ENCODE results near the gene PARP3. TPM values are rescaled to one million over a fixed set of nuclear protein-coding genes. Genes with fewer than 3 reads are reported as not detected.
"Not testable (repeated sequence)": the region's sequence is repeated elsewhere in the genome, so short reads cannot be mapped to it uniquely, and the experiment has no call there.

The PARP3 gene
- 12.4 and 13.4 TPM in 2 replicates for total RNA-seq
- long read RNA-seq, transcript PARP3-201 (11 exons, 2,336 nt): major isoform, 7 of 18 reads
- long read RNA-seq, partial matches to known transcripts: 6 of 18 reads
- long read RNA-seq, other reads (novel, unspliced or antisense): 2 of 18 reads

DNA sequence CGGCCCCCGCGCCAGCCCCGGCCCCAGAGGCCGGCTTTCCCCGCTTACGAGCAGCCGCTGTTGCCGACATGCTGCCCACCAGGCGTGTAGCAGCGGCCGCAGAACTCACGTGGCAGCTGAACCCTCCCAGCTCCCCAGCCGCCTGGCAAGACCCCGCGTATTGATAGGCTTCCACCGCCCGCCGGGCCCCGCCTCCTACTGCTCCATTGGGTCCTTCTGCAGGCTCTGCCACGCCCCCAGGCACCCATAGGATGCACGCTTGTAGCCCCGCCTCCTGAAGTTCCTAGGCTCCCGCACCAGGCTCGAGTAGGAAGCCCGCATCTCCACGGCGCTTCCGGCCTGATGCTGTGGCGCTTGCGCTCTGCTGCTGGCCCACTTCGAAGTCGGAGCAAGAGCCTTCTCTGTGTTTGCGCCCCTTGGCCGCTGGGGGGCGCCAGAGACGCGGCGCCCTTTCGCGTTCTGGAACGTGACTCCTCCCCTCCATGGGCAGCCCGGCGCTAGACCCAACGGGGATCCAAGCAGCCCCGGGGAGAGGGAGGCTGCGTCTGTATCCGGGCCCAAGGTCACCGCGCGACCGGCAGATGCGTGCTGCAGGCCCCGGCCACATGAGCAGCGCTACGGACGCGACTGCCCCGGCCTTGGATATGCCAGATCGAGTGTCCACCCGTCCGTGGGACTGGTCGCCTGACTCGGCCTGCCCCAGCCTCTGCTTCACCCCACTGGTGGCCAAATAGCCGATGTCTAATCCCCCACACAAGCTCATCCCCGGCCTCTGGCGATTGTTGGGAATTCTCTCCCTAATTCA is at the start of gene PARP3, which contains the start of gene RRP9:
Gene PARP3, plus strand, starts transcription at position 566 of the 805 bp plus-strand sequence. CDS start 993 bp downstream, outside the sequence.
Gene RRP9, minus strand, starts transcription at position 107 of the 805 bp plus-strand sequence. Its CDS starts 37 bp downstream, at position 70.
- peak; percentile 100 for DNase-seq (ENCODE audit: extremely low spot score, unreplicated experiment)
- H3K9me3 Mint-ChIP-seq (ENCODE audit: unreplicated experiment): no peaks in the 10 kb centered on the region
- H3K4me1 Mint-ChIP-seq (ENCODE audit: unreplicated experiment): peaks cover 26% of the 10 kb centered on the region
- H3K27me3 Mint-ChIP-seq (ENCODE audit: unreplicated experiment): no peaks in the 10 kb centered on the region
- H3K27ac Mint-ChIP-seq (ENCODE audit: unreplicated experiment): peak within 1 kb of the TSS; percentile 89
- peaks cover 12% of the 10 kb centered on the region for H3K36me3 Mint-ChIP-seq (ENCODE audit: unreplicated experiment)
- TF ChIP-seq, protein P1, sequence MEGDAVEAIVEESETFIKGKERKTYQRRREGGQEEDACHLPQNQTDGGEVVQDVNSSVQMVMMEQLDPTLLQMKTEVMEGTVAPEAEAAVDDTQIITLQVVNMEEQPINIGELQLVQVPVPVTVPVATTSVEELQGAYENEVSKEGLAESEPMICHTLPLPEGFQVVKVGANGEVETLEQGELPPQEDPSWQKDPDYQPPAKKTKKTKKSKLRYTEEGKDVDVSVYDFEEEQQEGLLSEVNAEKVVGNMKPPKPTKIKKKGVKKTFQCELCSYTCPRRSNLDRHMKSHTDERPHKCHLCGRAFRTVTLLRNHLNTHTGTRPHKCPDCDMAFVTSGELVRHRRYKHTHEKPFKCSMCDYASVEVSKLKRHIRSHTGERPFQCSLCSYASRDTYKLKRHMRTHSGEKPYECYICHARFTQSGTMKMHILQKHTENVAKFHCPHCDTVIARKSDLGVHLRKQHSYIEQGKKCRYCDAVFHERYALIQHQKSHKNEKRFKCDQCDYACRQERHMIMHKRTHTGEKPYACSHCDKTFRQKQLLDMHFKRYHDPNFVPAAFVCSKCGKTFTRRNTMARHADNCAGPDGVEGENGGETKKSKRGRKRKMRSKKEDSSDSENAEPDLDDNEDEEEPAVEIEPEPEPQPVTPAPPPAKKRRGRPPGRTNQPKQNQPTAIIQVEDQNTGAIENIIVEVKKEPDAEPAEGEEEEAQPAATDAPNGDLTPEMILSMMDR (IDR thresholded peaks at IDR 0.05): peak; percentile 100
- H3K4me3 Mint-ChIP-seq (ENCODE audit: unreplicated experiment): peak within 1 kb of the TSS; percentile 84

DNA sequence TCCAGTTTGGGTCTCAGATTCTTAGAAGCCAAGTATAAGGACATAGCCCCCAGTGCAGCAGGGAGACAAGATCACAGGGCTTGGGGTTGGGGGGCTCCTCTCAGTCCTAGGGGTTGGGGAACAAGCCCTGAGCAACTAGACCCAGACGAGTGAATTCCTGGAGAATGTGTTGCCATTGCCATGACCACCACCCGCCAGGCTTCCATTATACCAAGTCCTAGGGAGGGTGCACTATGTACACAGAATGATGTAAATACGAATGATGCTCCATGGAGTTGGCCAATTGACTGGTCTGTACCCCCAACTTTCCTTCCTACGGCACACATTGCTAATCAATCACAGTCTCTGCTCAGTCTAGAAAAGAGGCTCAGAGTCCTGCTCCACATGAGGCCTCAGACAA is 47.8 kb upstream of the PARP3 start:
- no peaks in the 10 kb centered on the region for H3K9me3 Mint-ChIP-seq (ENCODE audit: unreplicated experiment)
- DNase-seq (ENCODE audit: extremely low spot score, unreplicated experiment): no peak
- no peak overlapping the region for H3K4me3 Mint-ChIP-seq (ENCODE audit: unreplicated experiment)
- peaks cover 48% of the 10 kb centered on the region for H3K27me3 Mint-ChIP-seq (ENCODE audit: unreplicated experiment)
- no peak overlapping the region for H3K27ac Mint-ChIP-seq (ENCODE audit: unreplicated experiment)
- no peaks in the 10 kb centered on the region for H3K4me1 Mint-ChIP-seq (ENCODE audit: unreplicated experiment)
- no peaks in the 10 kb centered on the region for H3K36me3 Mint-ChIP-seq (ENCODE audit: unreplicated experiment)
- TF ChIP-seq, protein P1 (IDR thresholded peaks at IDR 0.05): no peak

DNA sequence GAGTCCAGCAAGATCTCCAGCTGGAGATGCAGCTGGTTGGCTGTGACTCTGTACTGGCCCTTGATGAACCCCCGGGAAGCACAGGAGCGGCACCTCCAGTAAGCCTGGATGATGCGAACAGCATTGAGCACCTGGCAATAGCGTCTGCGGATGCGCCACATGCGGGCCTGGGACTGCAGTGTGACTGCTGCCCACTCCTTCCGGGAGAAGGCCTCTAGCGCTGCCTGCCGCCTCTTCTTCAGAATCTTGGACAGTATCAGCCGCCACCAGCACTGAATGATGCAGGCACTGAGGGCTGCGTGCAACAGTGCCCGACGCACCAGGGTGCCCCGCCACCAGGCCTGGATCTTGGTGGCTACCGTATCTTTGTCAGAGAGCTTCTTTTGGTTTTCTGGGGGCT is 47.2 kb upstream of the PARP3 start:
- H3K27ac Mint-ChIP-seq (ENCODE audit: unreplicated experiment): no peak overlapping the region
- TF ChIP-seq, protein P1 (IDR thresholded peaks at IDR 0.05): no peak
- no peaks in the 10 kb centered on the region for H3K36me3 Mint-ChIP-seq (ENCODE audit: unreplicated experiment)
- no peaks in the 10 kb centered on the region for H3K4me1 Mint-ChIP-seq (ENCODE audit: unreplicated experiment)
- no peak overlapping the region for H3K4me3 Mint-ChIP-seq (ENCODE audit: unreplicated experiment)
- peaks cover 51% of the 10 kb centered on the region for H3K27me3 Mint-ChIP-seq (ENCODE audit: unreplicated experiment)
- no peaks in the 10 kb centered on the region for H3K9me3 Mint-ChIP-seq (ENCODE audit: unreplicated experiment)
- no peak for DNase-seq (ENCODE audit: extremely low spot score, unreplicated experiment)

DNA sequence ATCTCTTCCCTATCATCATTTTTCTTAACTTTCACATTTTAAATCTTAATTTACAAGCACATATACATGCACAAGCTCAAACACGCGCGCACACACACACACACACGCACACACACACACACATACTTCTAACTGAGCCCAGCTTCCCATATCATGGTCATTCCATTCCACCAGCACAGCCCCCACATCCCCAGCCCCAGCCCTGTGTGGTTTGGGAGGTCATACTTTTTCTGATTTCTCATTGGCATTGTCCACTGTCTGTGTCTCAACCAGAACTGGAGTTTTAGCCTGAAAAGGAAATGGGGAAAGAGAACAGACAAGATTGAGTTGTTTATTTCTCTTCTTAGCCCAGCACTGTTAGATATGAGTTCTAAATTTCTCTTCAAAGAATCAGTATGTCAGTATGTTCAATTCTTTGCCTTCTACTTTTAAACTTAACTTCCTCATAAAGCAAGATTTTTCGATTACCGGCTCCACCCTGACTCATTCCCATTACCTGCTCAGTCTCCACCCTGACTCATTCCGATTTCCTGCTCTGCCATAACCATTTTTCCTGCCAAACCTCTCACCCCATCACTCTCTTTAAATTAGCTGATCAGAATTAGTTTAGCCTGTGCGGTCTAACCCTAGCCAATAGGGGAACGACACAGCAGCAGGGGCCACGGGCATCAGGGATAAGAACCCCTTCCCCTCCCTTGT is 45.4 kb upstream of the PARP3 start:
- Mint-ChIP-seq H3K4me1 (ENCODE audit: unreplicated experiment) (no peaks in the 10 kb centered on the region), H3K36me3 (ENCODE audit: unreplicated experiment) (no peaks in the 10 kb centered on the region), H3K4me3 (ENCODE audit: unreplicated experiment) (no peak overlapping the region), H3K9me3 (ENCODE audit: unreplicated experiment) (no peaks in the 10 kb centered on the region), H3K27ac (ENCODE audit: unreplicated experiment) (no peak overlapping the region), H3K27me3 (ENCODE audit: unreplicated experiment) (peaks cover 61% of the 10 kb centered on the region)
- no peak for DNase-seq (ENCODE audit: extremely low spot score, unreplicated experiment)
- TF ChIP-seq, protein P1 (IDR thresholded peaks at IDR 0.05): no peak

DNA sequence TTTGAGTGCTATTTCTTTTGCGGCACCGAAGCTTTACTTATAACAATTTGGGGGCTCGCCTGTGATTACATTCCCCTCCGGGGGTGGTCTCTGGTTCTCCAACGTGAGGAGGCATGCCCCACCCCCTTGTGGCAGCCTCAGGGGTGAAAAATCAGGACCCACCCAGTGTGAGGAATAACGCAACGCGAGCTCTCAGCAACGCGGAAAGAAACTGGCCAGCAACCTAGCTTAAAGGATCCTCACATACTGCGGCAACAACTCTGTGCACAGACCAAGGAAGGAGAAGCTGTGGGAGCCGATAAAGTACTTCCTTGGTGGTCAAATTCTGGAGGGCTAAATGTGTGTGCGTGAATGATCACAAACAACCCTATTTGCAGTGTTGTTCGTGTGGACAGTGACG is 44.8 kb upstream of the PARP3 start:
- Mint-ChIP-seq H3K27me3 (ENCODE audit: unreplicated experiment) (peaks cover 55% of the 10 kb centered on the region), H3K4me1 (ENCODE audit: unreplicated experiment) (no peaks in the 10 kb centered on the region), H3K4me3 (ENCODE audit: unreplicated experiment) (no peak overlapping the region), H3K36me3 (ENCODE audit: unreplicated experiment) (no peaks in the 10 kb centered on the region), H3K27ac (ENCODE audit: unreplicated experiment) (no peak overlapping the region), H3K9me3 (ENCODE audit: unreplicated experiment) (no peaks in the 10 kb centered on the region)
- TF ChIP-seq, protein P1 (IDR thresholded peaks at IDR 0.05): no peak
- no peak for DNase-seq (ENCODE audit: extremely low spot score, unreplicated experiment)

DNA sequence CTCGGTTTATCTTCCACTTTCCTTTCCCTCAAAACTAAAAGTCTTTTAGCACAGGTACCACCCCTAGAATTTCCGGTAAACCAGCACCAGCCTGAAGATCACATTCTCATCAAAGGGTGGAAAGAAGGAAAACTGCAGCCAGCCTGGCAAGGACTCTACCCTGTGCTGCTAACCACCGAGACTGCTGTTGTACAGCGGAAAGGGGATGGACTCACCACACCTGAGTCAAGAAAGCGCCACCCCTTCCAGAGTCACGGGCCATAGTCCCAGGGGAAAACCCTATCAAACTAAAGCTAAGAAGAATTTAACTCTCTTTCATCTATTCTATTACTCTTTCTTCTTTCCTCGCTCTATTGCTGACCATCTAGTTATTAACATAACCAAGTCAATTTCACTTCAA is 42.1 kb upstream of the PARP3 start:
- not testable (repeated sequence) for H3K36me3 Mint-ChIP-seq (ENCODE audit: unreplicated experiment); H3K27ac Mint-ChIP-seq (ENCODE audit: unreplicated experiment); DNase-seq (ENCODE audit: extremely low spot score, unreplicated experiment); H3K9me3 Mint-ChIP-seq (ENCODE audit: unreplicated experiment); H3K4me1 Mint-ChIP-seq (ENCODE audit: unreplicated experiment); H3K4me3 Mint-ChIP-seq (ENCODE audit: unreplicated experiment)
- peaks cover 51% of the 10 kb centered on the region for H3K27me3 Mint-ChIP-seq (ENCODE audit: unreplicated experiment)

DNA sequence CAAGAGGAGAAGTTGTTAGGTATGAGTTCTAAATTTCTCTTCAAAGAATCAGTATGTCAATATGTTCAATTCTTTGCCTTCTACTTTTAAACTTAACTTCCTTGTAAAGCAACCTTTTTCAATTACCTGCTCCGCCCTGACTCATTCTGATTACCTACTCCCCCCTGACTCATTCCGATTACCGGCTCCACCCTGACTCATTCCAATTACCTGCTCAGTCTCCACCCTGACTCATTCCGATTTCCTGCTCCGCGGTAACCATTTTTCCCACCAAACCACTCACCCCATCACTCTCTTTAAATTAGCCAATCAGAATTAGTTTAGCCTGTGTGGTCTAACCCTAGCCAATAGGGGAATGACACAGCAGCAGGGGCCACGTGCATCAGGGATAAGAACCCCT is 39.8 kb upstream of the PARP3 start:
- peaks cover 35% of the 10 kb centered on the region for H3K27me3 Mint-ChIP-seq (ENCODE audit: unreplicated experiment)
- H3K4me3 Mint-ChIP-seq (ENCODE audit: unreplicated experiment); H3K9me3 Mint-ChIP-seq (ENCODE audit: unreplicated experiment); DNase-seq (ENCODE audit: extremely low spot score, unreplicated experiment); H3K27ac Mint-ChIP-seq (ENCODE audit: unreplicated experiment); H3K4me1 Mint-ChIP-seq (ENCODE audit: unreplicated experiment); H3K36me3 Mint-ChIP-seq (ENCODE audit: unreplicated experiment): not testable (repeated sequence)
